CD4-positive, alpha-beta memory T cell (primary cell): ENCODE measurements around the gene GGT1. TPM values are rescaled to one million over a fixed set of nuclear protein-coding genes. Genes with fewer than 3 reads are reported as not detected.
"Not testable (repeated sequence)": the region's sequence is repeated elsewhere in the genome, so short reads cannot be mapped to it uniquely, and the experiment has no call there.

ENCODE experiments used
- CTCF ChIA-PET: fragments of 350-600 bp; sonication (Branson Sonifier 250); formaldehyde crosslinking; loops from one replicate; lab custom pipeline; 2021; ENCODE audit warnings: inconsistent platforms; ENCODE audit not compliant: partially characterized antibody; lab: Charles Lee
- POLR2A ChIA-PET: fragments of 350-600 bp; sonication (Branson Sonifier 250); formaldehyde crosslinking; loops from one replicate; lab custom pipeline; 2021; ENCODE audit not compliant: partially characterized antibody; lab: Charles Lee
- DNase-seq, 5 donors: peaks; one replicate each; pipeline versions ENCODE4 v3.0.0 to v3.0.0-alpha.2; 2020 to 2022; ENCODE audit warnings: mixed read lengths in 1 of 5
- H3K27ac ChIP-seq: one replicate; pipeline ENCODE4 v1.7.0; 2013; ENCODE audit warnings: low read depth, low read length
- H3K27me3 ChIP-seq: 2 replicates; pipeline ENCODE4 v1.7.0; 2013; ENCODE audit warnings: mild to moderate bottlenecking, low read length, moderate library complexity; ENCODE audit not compliant: insufficient read depth
- H3K36me3 ChIP-seq: 2 replicates; pipeline ENCODE4 v1.7.0; 2013; ENCODE audit warnings: mild to moderate bottlenecking, low read length, moderate library complexity; ENCODE audit not compliant: insufficient read depth
- H3K4me1 ChIP-seq: 2 replicates; pipeline ENCODE4 v1.7.0; 2013; ENCODE audit warnings: mild to moderate bottlenecking, low read length, moderate library complexity; ENCODE audit not compliant: insufficient read depth
- H3K4me3 ChIP-seq, 2 donors: one replicate each; pipeline ENCODE4 v1.7.0; 2013; ENCODE audit warnings: low read length in 2 of 2, mild to moderate bottlenecking in 1 of 2
- H3K9me3 ChIP-seq, 2 donors: one replicate each; pipeline ENCODE4 v1.7.0; 2013; ENCODE audit warnings: low read length in 2 of 2, control low read depth in 1 of 2; ENCODE audit not compliant: control insufficient read depth in 1 of 2
- H3K27ac Mint-ChIP-seq, 7 donors: one replicate each; pipeline ENCODE4 v1.8.0; 2020 to 2021; ENCODE audit warnings: mixed read lengths in 7 of 7, mild to moderate bottlenecking in 6 of 7, inconsistent platforms in 3 of 7, moderate library complexity in 3 of 7
- H3K27me3 Mint-ChIP-seq, 2 donors: one replicate each; pipeline ENCODE4 v1.8.0; 2020 to 2021; ENCODE audit warnings: mixed read lengths in 2 of 2
- H3K36me3 Mint-ChIP-seq, 2 donors: one replicate each; pipeline ENCODE4 v1.8.0; 2020 to 2021; ENCODE audit warnings: mixed read lengths in 2 of 2, inconsistent platforms in 1 of 2, mild to moderate bottlenecking in 1 of 2
- H3K4me1 Mint-ChIP-seq, 4 donors: one replicate each; pipeline ENCODE4 v1.8.0; 2020 to 2021; ENCODE audit warnings: mixed read lengths in 4 of 4, mild to moderate bottlenecking in 1 of 4
- H3K4me3 Mint-ChIP-seq, 8 donors: one replicate each; pipeline ENCODE4 v1.8.0; 2020 to 2021; ENCODE audit warnings: mixed read lengths in 8 of 8, mild to moderate bottlenecking in 7 of 8, moderate library complexity in 6 of 8, inconsistent platforms in 3 of 8
- H3K9me3 Mint-ChIP-seq, 8 donors: one replicate each; pipeline ENCODE4 v1.8.0; 2020 to 2021; ENCODE audit warnings: mixed read lengths in 8 of 8, mild to moderate bottlenecking in 5 of 8, inconsistent platforms in 3 of 8, moderate library complexity in 1 of 8
- intact Hi-C: fragments of 100-400 bp; cut with micrococcal nuclease; formaldehyde crosslinking; loops from one replicate; pipeline ENCODE4 v1.15.1; 2023
- polyA plus RNA-seq, 2 donors: library from polyadenylated mRNA; unstranded; fragments of 300-500 nt; fragmentation: Illumina TruSeq; gene quantifications; one replicate each; pipeline ENCODE4 v1.2.3, GENCODE V29; 2021
- total RNA-seq, 2 experiments: library from RNA; stranded (reverse); gene quantifications; one replicate each; pipeline ENCODE4 v1.2.3, GENCODE V29; 2021

GGT1 gene
- total RNA-seq (10 to 100 TPM; 27.1 to 28.3 TPM), polyA plus RNA-seq (10 to 100 TPM; 11.9 to 18.1 TPM)

- H3K27ac Mint-ChIP-seq = peak within 1 kb of the TSS; percentile 50 to 92 (median 80)
- H3K36me3 ChIP-seq, POLR2A ChIA-PET, CTCF ChIA-PET, H3K27me3 Mint-ChIP-seq, intact Hi-C loops, H3K36me3 Mint-ChIP-seq, H3K4me3 ChIP-seq, H3K9me3 ChIP-seq, DNase-seq, H3K9me3 Mint-ChIP-seq, H3K27me3 ChIP-seq, H3K4me1 ChIP-seq, H3K27ac ChIP-seq: not testable (repeated sequence)
- H3K4me1 Mint-ChIP-seq = peaks cover 11 to 46% (median 28%) of the 10 kb centered on the region in 4 donors
- H3K4me3 Mint-ChIP-seq = peak within 1 kb of the TSS in 6 of 8 donors; percentile 5 to 78 (median 64)
Measured at GRCh38 chr22:24602847-24603769, at the start of gene GGT1. TSS of gene GGT1 (plus strand) at chr22:24603193. CDS start at chr22:24611082, 7,889 bp downstream.

DNA sequence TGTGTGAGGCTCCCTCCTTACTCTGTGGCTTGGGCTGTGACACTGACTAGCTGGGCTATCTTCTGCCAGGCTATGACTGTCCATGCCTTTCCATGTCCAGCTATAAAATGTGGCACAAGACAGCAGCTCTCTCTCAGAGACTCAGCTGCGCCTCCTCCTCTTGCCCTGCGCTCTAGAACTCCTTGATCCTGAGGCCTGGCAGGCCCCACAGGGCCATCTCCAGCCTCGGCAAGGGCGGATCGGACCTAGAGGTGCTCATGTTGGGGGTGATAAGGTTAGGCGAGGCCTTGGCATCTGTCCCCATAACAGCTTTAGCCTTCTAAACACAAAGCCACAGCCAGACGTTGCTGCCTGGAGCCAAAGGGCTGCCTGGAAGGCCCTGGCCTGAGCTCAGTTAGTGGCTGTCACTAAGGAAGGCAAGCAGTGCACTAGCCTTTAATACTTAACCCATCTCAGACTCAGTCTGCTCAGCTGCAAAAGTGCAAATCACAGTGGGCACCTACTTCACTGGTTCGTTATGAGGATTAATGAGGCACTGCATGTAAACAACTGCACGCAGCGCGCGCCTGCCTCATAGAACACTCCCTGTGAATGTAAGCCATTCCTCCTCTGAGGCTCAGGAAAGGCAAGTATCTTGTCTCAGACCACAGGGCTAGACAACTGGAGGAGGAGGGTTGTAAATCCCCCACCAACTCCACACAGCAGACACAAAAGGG is 49.2 kb upstream of the GGT1 start:
- DNase-seq = peak in 1 of 5 donors; percentile 9

DNA sequence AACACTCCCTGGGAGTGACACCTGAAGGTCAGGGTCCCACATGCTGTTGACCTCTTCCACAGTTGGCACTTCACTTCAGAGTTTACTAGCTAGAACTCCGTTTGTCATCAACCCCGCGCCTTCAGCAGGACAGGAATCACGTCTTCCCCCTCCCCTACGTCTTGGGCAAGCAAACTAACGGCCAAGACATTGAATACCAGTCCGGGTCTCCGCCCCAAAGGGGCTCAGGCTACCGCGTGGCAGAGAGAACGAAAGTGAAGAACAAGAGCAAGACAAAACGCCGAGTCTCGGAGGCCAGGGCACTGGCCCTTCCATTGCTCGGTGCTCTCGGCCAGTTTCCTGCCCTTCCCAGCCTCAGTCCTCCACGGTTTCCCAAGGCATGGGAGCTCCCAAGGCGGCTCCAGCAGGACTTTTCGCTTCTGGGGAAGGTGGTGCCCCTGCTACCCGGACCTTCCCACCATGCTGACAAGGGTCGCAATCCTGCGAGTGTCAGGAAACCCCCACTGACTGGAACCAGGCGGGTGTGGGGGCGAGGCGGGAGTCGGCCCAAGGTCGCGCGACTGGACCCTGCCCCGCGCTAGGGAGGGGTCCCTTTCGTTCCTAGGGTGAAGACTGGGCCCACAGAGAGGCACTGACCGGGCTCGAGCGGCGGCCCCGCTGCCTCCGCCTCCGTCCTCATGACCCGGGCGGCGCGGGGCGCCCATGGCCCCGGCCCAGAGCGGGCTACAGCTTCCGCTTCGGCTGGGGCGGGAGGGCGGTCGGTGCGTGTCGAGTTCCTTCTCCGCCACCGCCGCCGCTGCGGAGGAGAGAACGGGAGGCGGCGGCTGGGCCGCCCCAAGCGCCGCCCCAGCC is 48.5 kb upstream of the GGT1 start, which contains the start of gene GUCD1:
Gene GUCD1, minus strand, starts transcription at position 826 of the 852 bp plus-strand sequence. Its CDS starts 147 bp downstream, at position 679.
- Histone ChIP-seq H3K4me1 (peaks cover 50% of the 10 kb centered on the region), H3K27me3 (no peaks in the 10 kb centered on the region), H3K9me3 (no peaks in the 10 kb centered on the region), H3K36me3 (peaks cover 28% of the 10 kb centered on the region), H3K4me3 (peak within 1 kb of the TSS; percentile 76 to 100), H3K27ac (peak within 1 kb of the TSS; percentile 87)
- peaks cover 15 to 53% of the 10 kb centered on the region in 2 donors for H3K36me3 Mint-ChIP-seq
- ChIA-PET POLR2A (interaction anchor here (0.6 to 3.2 kb wide), 16 partner anchors 10 to 1485 kb away, joined by 3 to 25 read pairs (median 3); partner anchors contain the start of genes ADORA2A, GNAZ, MIF and SLC2A11), CTCF (no interaction called here)
- H3K27ac Mint-ChIP-seq = peak within 1 kb of the TSS; percentile 95 to 99 (median 99)
- no peaks in the 10 kb centered on the region for H3K27me3 Mint-ChIP-seq
- H3K4me1 Mint-ChIP-seq = peaks cover 46 to 75% (median 56%) of the 10 kb centered on the region in 4 donors
- intact Hi-C loops = loop anchor here (1.0 to 10.0 kb wide), 4 partner anchors 53 to 1410 kb away; partner anchors contain the start of genes MIF, RAB36 and RSPH14
- H3K9me3 Mint-ChIP-seq = no peaks in the 10 kb centered on the region
- H3K4me3 Mint-ChIP-seq = peak within 1 kb of the TSS; percentile 97 to 99 (median 98)
- peak in 2 of 5 donors; percentile 30 to 48 for DNase-seq

More for the DNA sequence above, 49.2 kb upstream of the GGT1 start:
- Histone ChIP-seq H3K27me3 (no peaks in the 10 kb centered on the region), H3K4me1 (peaks cover 42% of the 10 kb centered on the region), H3K4me3 (peak overlapping the region in 1 of 2 donors; percentile 100), H3K27ac (peak overlapping the region; percentile 87), H3K36me3 (peaks cover 24% of the 10 kb centered on the region), H3K9me3 (no peaks in the 10 kb centered on the region)
- intact Hi-C loops = loop anchor here (10.0 kb wide), 2 partner anchors 659 to 1409 kb away; partner anchors contain the start of genes MIF, RAB36 and RSPH14
- ChIA-PET CTCF (no interaction called here), POLR2A (interaction anchor here (3.2 kb wide), 1 partner anchor 127 kb away, joined by 25 read pairs; the partner anchor contains the start of gene ADORA2A)
- Mint-ChIP-seq H3K36me3 (peaks cover 14 to 49% of the 10 kb centered on the region in 2 donors), H3K4me3 (peak overlapping the region; percentile 92 to 99 (median 96)), H3K9me3 (no peaks in the 10 kb centered on the region), H3K27me3 (no peaks in the 10 kb centered on the region), H3K27ac (peak overlapping the region; percentile 84 to 98 (median 95)), H3K4me1 (peaks cover 38 to 67% (median 51%) of the 10 kb centered on the region in 4 donors)

DNA sequence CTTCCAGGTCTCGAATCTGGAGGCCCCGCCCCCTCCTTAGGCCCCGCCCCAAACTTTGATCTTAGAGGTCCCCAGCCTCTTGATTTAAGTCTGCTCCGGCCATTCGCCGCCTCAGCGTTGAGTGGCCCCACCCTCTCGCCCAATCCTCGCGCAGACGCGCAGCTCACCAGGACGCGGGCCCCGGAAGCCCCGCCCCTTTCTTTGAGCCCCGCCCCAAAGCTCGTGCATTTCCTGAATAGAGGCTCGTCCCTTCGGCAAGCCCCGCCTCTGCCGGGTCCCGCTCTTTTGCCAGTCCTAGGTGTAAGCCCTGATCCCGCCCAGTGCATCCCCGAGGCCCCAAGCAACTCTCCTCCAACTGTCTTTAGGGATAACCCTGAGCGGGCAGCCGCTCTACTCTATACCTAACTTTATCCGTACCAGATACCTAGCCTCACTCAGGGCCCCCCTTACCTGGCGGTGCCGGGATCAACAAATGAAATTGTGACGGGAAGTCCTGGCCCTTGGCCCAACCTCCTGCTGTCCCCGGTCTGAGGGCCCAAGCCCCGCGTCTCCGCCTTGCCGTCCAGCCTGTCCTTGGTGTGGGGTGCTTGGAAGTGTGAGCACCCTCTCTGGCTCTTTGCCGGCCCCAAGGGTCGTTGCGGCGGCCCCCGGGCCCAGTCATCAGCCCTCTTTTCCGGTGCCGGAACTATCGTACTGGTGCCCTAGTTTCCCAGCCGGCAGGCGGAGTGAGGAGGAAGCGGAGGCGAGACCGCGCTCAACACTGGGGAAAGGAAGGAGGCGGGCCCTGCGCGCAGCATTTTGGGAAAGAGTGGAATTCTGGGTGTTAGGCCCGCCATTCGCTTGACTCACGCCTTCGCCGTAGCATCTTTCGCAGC is 47.6 kb upstream of the GGT1 start, which contains the start of gene SNRPD3:
Gene SNRPD3, plus strand, starts transcription at position 835 of the 875 bp plus-strand sequence. CDS start 1,676 bp downstream, outside the sequence.
- Mint-ChIP-seq H3K4me1 (peaks cover 48 to 72% (median 59%) of the 10 kb centered on the region in 4 donors), H3K27ac (peak within 1 kb of the TSS; percentile 95 to 99 (median 99)), H3K9me3 (no peaks in the 10 kb centered on the region), H3K4me3 (peak within 1 kb of the TSS; percentile 97 to 99 (median 98)), H3K27me3 (no peaks in the 10 kb centered on the region), H3K36me3 (peaks cover 15 to 55% of the 10 kb centered on the region in 2 donors)
- H3K27me3 ChIP-seq = no peaks in the 10 kb centered on the region
- intact Hi-C loops = loop anchor here (1.0 to 10.0 kb wide), 5 partner anchors 52 to 1411 kb away; partner anchors contain the start of genes MIF, RAB36 and RSPH14
- DNase-seq = peak; percentile 96 to 100 (median 98)
- H3K4me3 ChIP-seq = peak within 1 kb of the TSS; percentile 76 to 100
- H3K36me3 ChIP-seq = peaks cover 26% of the 10 kb centered on the region
- H3K9me3 ChIP-seq = no peaks in the 10 kb centered on the region
- peak within 1 kb of the TSS; percentile 87 for H3K27ac ChIP-seq
- CTCF ChIA-PET = interaction anchor here (1.1 kb wide), 1 partner anchor 248 kb away, joined by 3 read pairs; no protein-coding TSS in a partner anchor
- peaks cover 52% of the 10 kb centered on the region for H3K4me1 ChIP-seq
- POLR2A ChIA-PET = interaction anchor here (0.6 to 3.2 kb wide), 18 partner anchors 11 to 1486 kb away, joined by 3 to 25 read pairs (median 3); partner anchors contain the start of genes ADORA2A, GNAZ, MIF and SLC2A11

DNA sequence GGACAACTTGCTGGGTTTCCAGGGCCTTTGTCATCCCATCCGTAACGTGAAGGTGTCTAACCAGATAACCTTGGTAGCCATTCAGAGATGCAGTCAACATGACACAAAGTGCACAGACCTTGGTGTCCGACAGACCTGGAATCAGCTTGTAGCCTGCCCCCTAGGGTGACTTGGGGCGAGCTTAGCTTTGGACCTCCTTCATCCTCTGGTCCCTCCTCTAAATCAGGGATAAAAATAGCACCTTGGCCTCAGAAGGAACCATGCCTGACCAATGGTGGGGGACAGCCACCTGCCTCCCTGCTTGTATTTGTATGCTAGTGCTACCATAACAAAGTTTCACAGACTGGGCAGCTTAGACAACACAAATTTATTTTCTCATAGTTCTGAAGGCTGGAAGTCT is 43.5 kb upstream of the GGT1 start:
- Histone ChIP-seq H3K9me3 (no peaks in the 10 kb centered on the region), H3K4me1 (peaks cover 56% of the 10 kb centered on the region), H3K36me3 (peaks cover 33% of the 10 kb centered on the region), H3K27me3 (no peaks in the 10 kb centered on the region), H3K27ac (no peak overlapping the region), H3K4me3 (no peak overlapping the region)
- Mint-ChIP-seq H3K4me1 (peaks cover 42 to 78% (median 57%) of the 10 kb centered on the region in 4 donors), H3K27me3 (no peaks in the 10 kb centered on the region), H3K9me3 (no peaks in the 10 kb centered on the region), H3K27ac (peak overlapping the region in 1 of 7 donors; percentile 95), H3K36me3 (peaks cover 22 to 66% of the 10 kb centered on the region in 2 donors), H3K4me3 (peak overlapping the region in 1 of 8 donors; percentile 36)
- no peak for DNase-seq
- POLR2A ChIA-PET = no interaction called here
- CTCF ChIA-PET = no interaction called here
- intact Hi-C loops = loop anchor here (5.0 to 10.0 kb wide), 3 partner anchors 48 to 1415 kb away; partner anchors contain the start of genes MIF, RAB36 and RSPH14
